ENCODE data around the gene RAB40B. TPM values are rescaled to one million over a fixed set of nuclear protein-coding genes. Genes with fewer than 3 reads are reported as not detected.

The RAB40B gene
- total and polyA plus RNA-seq, 8 donors, result 3.4 to 15.8 (median 6.5) TPM

DNA sequence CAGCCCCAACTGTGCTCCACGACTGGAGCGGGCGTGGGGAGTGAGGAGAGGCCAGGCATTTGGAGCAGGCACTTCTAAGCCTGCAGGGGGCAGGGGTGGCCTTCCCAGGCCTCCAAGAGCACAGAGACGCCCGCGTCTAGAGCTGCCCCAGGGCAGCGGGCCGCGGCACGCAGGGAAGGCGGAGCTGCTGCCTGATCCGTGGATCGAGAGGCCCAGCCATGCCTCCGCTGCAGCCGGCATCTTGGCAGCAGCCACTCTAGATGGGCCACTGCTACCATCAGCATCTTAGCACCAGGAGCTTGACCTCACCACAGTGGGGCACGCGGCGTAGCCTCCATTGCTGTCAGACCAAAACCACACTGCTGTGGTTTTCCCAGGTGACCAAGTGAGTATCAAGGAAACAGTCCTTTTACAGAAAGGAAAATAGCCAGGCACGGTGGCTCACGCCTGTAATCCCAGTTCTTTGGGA, 29.8 kb downstream of the RAB40B start:
- intact Hi-C loops (cut with DNase I), result loop anchor here in 1 of 3 donors (5.0 kb wide), 1 partner anchor 99 kb away; no protein-coding TSS in a partner anchor
- no peak for FAIRE-seq

DNA sequence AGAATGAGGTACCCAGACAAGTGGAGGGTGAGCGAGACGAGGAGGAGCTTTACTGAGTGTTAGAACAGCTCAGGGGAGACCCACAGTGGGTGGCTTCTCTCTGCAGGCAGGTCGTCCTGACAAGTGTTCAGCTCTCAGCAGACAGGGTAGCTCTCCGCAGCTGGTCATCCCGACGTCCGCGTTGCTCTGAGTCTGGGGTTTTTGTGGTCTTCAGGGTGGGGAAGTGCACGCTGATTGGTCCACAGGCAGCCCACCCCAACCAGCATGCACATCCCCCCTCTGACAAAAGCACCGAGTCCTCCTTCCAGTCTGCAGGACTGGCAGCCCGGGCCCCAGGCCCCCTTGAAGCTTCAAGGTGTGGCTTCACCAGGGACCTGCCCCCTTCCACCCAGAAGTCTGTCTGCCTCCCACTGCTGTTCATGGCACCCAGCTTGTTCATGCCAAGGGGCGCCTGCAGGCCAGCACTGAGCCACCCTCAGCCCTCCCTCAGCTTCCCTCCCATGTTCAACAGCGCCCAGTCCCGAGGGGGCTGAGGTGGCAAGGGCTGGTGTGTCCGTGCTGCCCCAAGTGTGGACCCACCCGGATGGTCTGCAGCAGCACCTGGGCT, 30.4 kb downstream of the RAB40B start:
- H3K9me3 ChIP-seq, result no peaks in the 10 kb centered on the region
- intact Hi-C loops (cut with DNase I), result loop anchor here in 1 of 3 donors (5.0 kb wide), 1 partner anchor 99 kb away; no protein-coding TSS in a partner anchor
- 72 to 73% methylated on average over 16 of the region's 16 CpGs for WGBS, 2 donors
- H3K27me3 ChIP-seq, result no peaks in the 10 kb centered on the region
- no peaks in the 10 kb centered on the region for H3K4me1 ChIP-seq
- no peak overlapping the region for H3K4me3 ChIP-seq
- TF ChIP-seq, protein P1, sequence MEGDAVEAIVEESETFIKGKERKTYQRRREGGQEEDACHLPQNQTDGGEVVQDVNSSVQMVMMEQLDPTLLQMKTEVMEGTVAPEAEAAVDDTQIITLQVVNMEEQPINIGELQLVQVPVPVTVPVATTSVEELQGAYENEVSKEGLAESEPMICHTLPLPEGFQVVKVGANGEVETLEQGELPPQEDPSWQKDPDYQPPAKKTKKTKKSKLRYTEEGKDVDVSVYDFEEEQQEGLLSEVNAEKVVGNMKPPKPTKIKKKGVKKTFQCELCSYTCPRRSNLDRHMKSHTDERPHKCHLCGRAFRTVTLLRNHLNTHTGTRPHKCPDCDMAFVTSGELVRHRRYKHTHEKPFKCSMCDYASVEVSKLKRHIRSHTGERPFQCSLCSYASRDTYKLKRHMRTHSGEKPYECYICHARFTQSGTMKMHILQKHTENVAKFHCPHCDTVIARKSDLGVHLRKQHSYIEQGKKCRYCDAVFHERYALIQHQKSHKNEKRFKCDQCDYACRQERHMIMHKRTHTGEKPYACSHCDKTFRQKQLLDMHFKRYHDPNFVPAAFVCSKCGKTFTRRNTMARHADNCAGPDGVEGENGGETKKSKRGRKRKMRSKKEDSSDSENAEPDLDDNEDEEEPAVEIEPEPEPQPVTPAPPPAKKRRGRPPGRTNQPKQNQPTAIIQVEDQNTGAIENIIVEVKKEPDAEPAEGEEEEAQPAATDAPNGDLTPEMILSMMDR (IDR thresholded peaks at IDR 0.05), result no peak
- peak in 1 of 4 donors; percentile 12 for ATAC-seq
- no peak for FAIRE-seq
- no peak overlapping the region for H3K27ac ChIP-seq
- no peak for DNase-seq
- H3K36me3 ChIP-seq, result no peaks in the 10 kb centered on the region

More for the DNA sequence above, 29.8 kb downstream of the RAB40B start:
- 31 to 39% methylated on average over 20 of the region's 20 CpGs for WGBS, 2 donors
- Histone ChIP-seq H3K9me3 (no peaks in the 10 kb centered on the region), H3K27ac (no peak overlapping the region), H3K27me3 (no peaks in the 10 kb centered on the region), H3K4me3 (peak overlapping the region in 1 of 4 donors; percentile 22), H3K4me1 (no peaks in the 10 kb centered on the region), H3K36me3 (no peaks in the 10 kb centered on the region)
- ATAC-seq, result peak; percentile 94 to 99 (median 97)
- peak; percentile 62 to 88 (median 74) for DNase-seq
- TF ChIP-seq, protein P1 (IDR thresholded peaks at IDR 0.05), result peak; percentile 45 to 67 (median 51)

DNA sequence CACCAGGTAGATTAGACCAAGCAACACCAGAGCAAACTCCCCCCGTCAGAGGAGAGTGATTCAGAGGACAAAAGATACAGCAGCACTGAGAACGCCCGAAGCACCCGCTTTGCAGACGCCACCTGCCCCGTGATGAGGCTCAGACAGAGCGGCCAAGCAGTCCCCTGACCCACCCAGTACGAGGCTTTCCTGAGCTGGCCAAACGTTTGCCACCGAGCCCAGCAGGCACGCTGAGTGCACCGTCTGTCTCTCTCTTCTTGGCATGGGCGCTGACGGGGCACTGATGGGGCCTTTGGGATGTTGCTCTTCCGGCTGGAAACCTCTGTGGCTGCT, 30.9 kb downstream of the RAB40B start:
- intact Hi-C loops (cut with DNase I), result loop anchor here in 1 of 3 donors (5.0 kb wide), 1 partner anchor 100 kb away; no protein-coding TSS in a partner anchor
- H3K27me3 ChIP-seq, result no peaks in the 10 kb centered on the region
- no peaks in the 10 kb centered on the region for H3K36me3 ChIP-seq
- no peak for FAIRE-seq
- no peak overlapping the region for H3K27ac ChIP-seq
- H3K9me3 ChIP-seq, result no peaks in the 10 kb centered on the region
- DNase-seq, result peak in 2 of 6 donors; percentile 40 to 48
- TF ChIP-seq, protein P1 (IDR thresholded peaks at IDR 0.05), result no peak
- 83 to 91% methylated on average over 15 of the region's 15 CpGs for WGBS, 2 donors
- no peaks in the 10 kb centered on the region for H3K4me1 ChIP-seq
- H3K4me3 ChIP-seq, result no peak overlapping the region
- ATAC-seq, result no peak

DNA sequence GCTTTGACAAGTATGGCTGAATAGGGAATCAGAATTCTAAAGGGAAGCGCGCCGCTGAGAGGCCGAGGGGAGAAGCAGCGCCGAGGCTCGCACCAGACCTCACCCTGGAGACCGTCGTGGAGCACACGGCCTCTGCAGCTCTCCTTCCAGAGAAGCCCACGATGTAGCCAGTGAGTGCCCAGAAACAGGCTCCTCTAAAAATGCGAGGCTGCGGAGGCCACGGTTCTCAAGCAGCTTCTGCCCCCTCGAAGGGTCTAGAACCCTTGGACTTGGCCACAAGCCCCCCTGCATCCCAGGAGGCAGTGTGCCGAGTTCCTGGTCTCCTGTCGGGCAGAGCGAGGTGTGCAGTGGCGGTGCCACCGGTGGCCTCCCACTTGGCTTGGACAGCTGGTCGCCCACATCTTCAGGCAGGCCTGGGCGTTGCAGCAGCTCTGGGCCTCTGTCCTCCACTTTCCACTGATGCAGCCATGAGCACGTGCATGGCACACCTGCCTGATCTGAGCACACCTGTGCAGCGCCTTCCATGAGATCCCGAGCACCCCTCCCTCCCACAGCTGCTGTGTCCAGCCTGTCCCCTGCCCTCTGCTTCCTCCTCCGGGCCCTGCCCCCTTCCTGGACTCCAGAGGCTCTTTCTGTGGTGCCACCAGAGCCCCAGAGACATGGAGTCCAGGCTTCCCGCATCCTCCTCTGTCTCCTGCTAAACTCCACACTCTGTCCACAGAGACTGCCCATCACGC, 31.4 kb downstream of the RAB40B start:
- no peak for FAIRE-seq
- Histone ChIP-seq H3K36me3 (no peaks in the 10 kb centered on the region), H3K4me3 (no peak overlapping the region), H3K9me3 (no peaks in the 10 kb centered on the region), H3K27ac (no peak overlapping the region), H3K4me1 (no peaks in the 10 kb centered on the region), H3K27me3 (no peaks in the 10 kb centered on the region)
- 89 to 93% methylated on average over 28 of the region's 28 CpGs for WGBS, 2 donors
- DNase-seq, result peak in 2 of 6 donors; percentile 44 to 54
- TF ChIP-seq, protein P1 (IDR thresholded peaks at IDR 0.05), result no peak
- no peak for ATAC-seq
- intact Hi-C loops (cut with DNase I), result loop anchor here in 1 of 3 donors (5.0 kb wide), 1 partner anchor 100 kb away; no protein-coding TSS in a partner anchor
